Gastroesophageal sphincter (tissue), 3 donors: Measurements from ENCODE around the gene SUGCT.
A peak's percentile ranks its signal among the peaks of the same experiment; 100 is the strongest.

Experiments
- CTCF ChIP-seq, 4 experiments: fragments of 200-600 bp in 2 of 4; fragments of 450-650 bp in 2 of 4; sonication (generic) in 1 of 4; IDR thresholded peaks; one replicate each; pipeline ENCODE4 v1.5.1; 2017 to 2019; ENCODE audit warnings: antibody characterized with exemption in 4 of 4, mild to moderate bottlenecking in 2 of 4, moderate library complexity in 2 of 4
- EP300 ChIP-seq: sonication (generic); formaldehyde crosslinking; IDR thresholded peaks from one replicate; pipeline ENCODE4 v1.6.1; 2017; ENCODE audit warnings: antibody characterized with exemption, mild to moderate bottlenecking
- POLR2A ChIP-seq, 2 donors: fragments of 450-650 bp; IDR thresholded peaks; one replicate each; pipeline ENCODE4 v1.6.1; 2017; ENCODE audit warnings: antibody characterized with exemption in 2 of 2, mild to moderate bottlenecking in 2 of 2, moderate library complexity in 1 of 2
- POLR2AphosphoS5 ChIP-seq: sonication (generic); formaldehyde crosslinking; IDR thresholded peaks from one replicate; pipeline ENCODE4 v1.6.1; 2017; ENCODE audit warnings: antibody characterized with exemption

- no peak for TF ChIP-seq CTCF (IDR thresholded peaks at IDR 0.05)
- no peak for TF ChIP-seq POLR2A (IDR thresholded peaks at IDR 0.05)
- peak; percentile 47 for TF ChIP-seq POLR2AphosphoS5
- no peak for TF ChIP-seq EP300
Measured at GRCh38 chr7:40826411-40827221, 691.8 kb downstream of the SUGCT start.
